ENCODE data around the gene SPOP.
"Not testable (repeated sequence)": the region's sequence is repeated elsewhere in the genome, so short reads cannot be mapped to it uniquely, and the experiment has no call there.

The SPOP gene

GRCh38 chr17:49677933-49678847 is at the start of gene SPOP:
SPOP (minus strand) TSS chr17:49678097; CDS start chr17:49622810, 55,287 bp downstream.
- H3K4me3 ChIP-seq (ENCODE audit: low read depth, low read length) = peak within 1 kb of the TSS; percentile 81
- no peak for TF ChIP-seq CTCF (IDR thresholded peaks at IDR 0.05; ENCODE audit: insufficient read depth, low read depth, low read length, missing control alignments)
- peak; percentile 100 for DNase-seq (ENCODE audit: low read depth)

- H3K4me3 ChIP-seq (ENCODE audit: low read depth, low read length) = no peak overlapping the region
- DNase-seq (ENCODE audit: low read depth) = no peak
- TF ChIP-seq CTCF (IDR thresholded peaks at IDR 0.05; ENCODE audit: insufficient read depth, low read depth, low read length, missing control alignments) = no peak
These were observed 49.5 kb upstream of the SPOP start for GRCh38 chr17:49727380-49727779.

- no peak for DNase-seq (ENCODE audit: low read depth)
- H3K4me3 ChIP-seq (ENCODE audit: low read depth, low read length) = no peak overlapping the region
- TF ChIP-seq CTCF (IDR thresholded peaks at IDR 0.05; ENCODE audit: insufficient read depth, low read depth, low read length, missing control alignments) = no peak
These were observed 47.7 kb upstream of the SPOP start for GRCh38 chr17:49725452-49726130.

DNA sequence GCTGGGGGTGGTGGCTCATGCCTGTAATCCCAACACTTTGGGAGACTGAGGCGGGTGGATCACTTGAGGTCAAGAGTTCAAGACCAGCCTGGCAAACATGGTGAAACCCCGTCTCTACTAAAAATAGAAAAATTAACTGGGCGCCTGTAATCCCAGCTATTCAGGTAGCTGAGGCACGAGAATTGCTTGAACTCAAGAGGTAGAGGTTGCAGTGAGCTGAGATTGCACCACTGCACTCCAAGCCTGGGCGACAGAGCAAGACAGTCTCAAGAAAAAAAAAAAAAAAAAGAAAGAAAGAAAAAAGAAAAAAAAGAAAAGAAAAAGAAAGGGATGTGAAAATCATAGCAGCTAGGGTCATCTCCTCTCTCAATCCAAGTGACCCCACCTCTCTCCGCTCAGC is 46.7 kb upstream of the SPOP start:
- not testable (repeated sequence) for H3K4me3 ChIP-seq (ENCODE audit: low read depth, low read length); DNase-seq (ENCODE audit: low read depth)

DNA sequence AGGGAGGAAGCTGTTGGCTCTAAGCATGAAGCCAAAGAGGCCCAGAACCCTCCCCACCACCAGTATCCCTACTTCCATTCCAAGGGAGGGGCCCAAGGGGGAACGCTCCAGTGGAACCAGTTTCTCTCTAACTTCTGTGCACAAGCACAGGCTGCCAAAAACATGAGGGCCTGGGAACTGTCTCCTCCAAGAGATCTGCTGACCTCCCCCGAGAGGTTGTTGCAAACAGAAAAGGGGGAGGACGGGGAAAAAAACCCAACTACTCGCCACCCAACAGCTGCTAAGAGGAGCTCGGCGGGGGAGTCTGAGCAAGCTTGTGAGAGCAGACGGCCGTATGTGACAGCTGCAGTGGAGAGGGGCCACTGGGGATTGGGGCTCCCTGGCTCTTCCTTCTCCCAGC is 45.5 kb upstream of the SPOP start:
- DNase-seq (ENCODE audit: low read depth) = no peak
- no peak for TF ChIP-seq CTCF (IDR thresholded peaks at IDR 0.05; ENCODE audit: insufficient read depth, low read depth, low read length, missing control alignments)
- H3K4me3 ChIP-seq (ENCODE audit: low read depth, low read length) = no peak overlapping the region

GRCh38 chr17:49722066-49722465 is 44.2 kb upstream of the SPOP start:
- no peak for TF ChIP-seq CTCF (IDR thresholded peaks at IDR 0.05; ENCODE audit: insufficient read depth, low read depth, low read length, missing control alignments)
- no peak overlapping the region for H3K4me3 ChIP-seq (ENCODE audit: low read depth, low read length)
- no peak for DNase-seq (ENCODE audit: low read depth)

GRCh38 chr17:49717371-49717861 is 39.5 kb upstream of the SPOP start:
- no peak for DNase-seq (ENCODE audit: low read depth)
- TF ChIP-seq CTCF (IDR thresholded peaks at IDR 0.05; ENCODE audit: insufficient read depth, low read depth, low read length, missing control alignments) = no peak
- H3K4me3 ChIP-seq (ENCODE audit: low read depth, low read length) = no peak overlapping the region
